Neural progenitor cell (in vitro differentiated cells): ENCODE results near the gene SORBS2.

Experiments
- EZH2phosphoT487 ChIP-seq: fragments of 200-600 bp; sonication (generic); IDR thresholded peaks from 2 replicates; pipeline ENCODE4 v1.6.1; 2017; ENCODE audit warnings: antibody characterized with exemption
- TF ChIP-seq, protein P1 (sequence below): fragments of 200-600 bp; sonication (generic); IDR thresholded peaks from 2 replicates; pipeline ENCODE4 v1.5.1; 2017; ENCODE audit warnings: antibody characterized with exemption, mild to moderate bottlenecking

GRCh38 chr4:185716141-185716551 is 95.8 kb downstream of the SORBS2 start:
- TF ChIP-seq, protein P1, sequence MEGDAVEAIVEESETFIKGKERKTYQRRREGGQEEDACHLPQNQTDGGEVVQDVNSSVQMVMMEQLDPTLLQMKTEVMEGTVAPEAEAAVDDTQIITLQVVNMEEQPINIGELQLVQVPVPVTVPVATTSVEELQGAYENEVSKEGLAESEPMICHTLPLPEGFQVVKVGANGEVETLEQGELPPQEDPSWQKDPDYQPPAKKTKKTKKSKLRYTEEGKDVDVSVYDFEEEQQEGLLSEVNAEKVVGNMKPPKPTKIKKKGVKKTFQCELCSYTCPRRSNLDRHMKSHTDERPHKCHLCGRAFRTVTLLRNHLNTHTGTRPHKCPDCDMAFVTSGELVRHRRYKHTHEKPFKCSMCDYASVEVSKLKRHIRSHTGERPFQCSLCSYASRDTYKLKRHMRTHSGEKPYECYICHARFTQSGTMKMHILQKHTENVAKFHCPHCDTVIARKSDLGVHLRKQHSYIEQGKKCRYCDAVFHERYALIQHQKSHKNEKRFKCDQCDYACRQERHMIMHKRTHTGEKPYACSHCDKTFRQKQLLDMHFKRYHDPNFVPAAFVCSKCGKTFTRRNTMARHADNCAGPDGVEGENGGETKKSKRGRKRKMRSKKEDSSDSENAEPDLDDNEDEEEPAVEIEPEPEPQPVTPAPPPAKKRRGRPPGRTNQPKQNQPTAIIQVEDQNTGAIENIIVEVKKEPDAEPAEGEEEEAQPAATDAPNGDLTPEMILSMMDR = no peak
- TF ChIP-seq EZH2phosphoT487 = no peak
